GM19438 (cell line): ENCODE measurements around the gene ARID5B.

ENCODE experiments used
- ATAC-seq: cut with Tn5 transposase; IDR thresholded peaks from one replicate; pipeline ENCODE4 v1.9.1; 2021; ENCODE audit warnings: low read depth; ENCODE audit not compliant: unreplicated experiment

Gene ARID5B

GRCh38 chr10:62059217-62059920 lies 157.9 kb downstream of the ARID5B start:
- no peak for ATAC-seq

- no peak for ATAC-seq
Observed at GRCh38 chr10:62062028-62062427, 160.5 kb downstream of the ARID5B start.

GRCh38 chr10:62062752-62063512 lies 161.4 kb downstream of the ARID5B start:
- ATAC-seq, result no peak

- no peak for ATAC-seq
Observed at GRCh38 chr10:62063795-62064472, 162.4 kb downstream of the ARID5B start.

- no peak for ATAC-seq
Observed at GRCh38 chr10:62067560-62067959, 166.1 kb downstream of the ARID5B start.

- no peak for ATAC-seq
Observed at GRCh38 chr10:62068464-62068863, 167.0 kb downstream of the ARID5B start.

- no peak for ATAC-seq
Observed at GRCh38 chr10:62069452-62070178, 168.1 kb downstream of the ARID5B start.

GRCh38 chr10:62071846-62072281 lies 170.4 kb downstream of the ARID5B start:
- ATAC-seq, result no peak

GRCh38 chr10:62072901-62073300 lies 171.4 kb downstream of the ARID5B start:
- ATAC-seq, result no peak

GRCh38 chr10:62073429-62073828 lies 171.9 kb downstream of the ARID5B start:
- ATAC-seq, result no peak

GRCh38 chr10:62075414-62075813 lies 173.9 kb downstream of the ARID5B start:
- ATAC-seq, result no peak

- ATAC-seq, result no peak
Observed at GRCh38 chr10:62075912-62076311, 174.4 kb downstream of the ARID5B start.

GRCh38 chr10:62076891-62077290 lies 175.4 kb downstream of the ARID5B start:
- ATAC-seq, result no peak

GRCh38 chr10:62077330-62078015 lies 176.0 kb downstream of the ARID5B start:
- ATAC-seq, result no peak

- peak; percentile 62 for ATAC-seq
Observed at GRCh38 chr10:62079885-62080559, 178.5 kb downstream of the ARID5B start.

GRCh38 chr10:62080905-62081304 lies 179.4 kb downstream of the ARID5B start:
- ATAC-seq, result no peak

GRCh38 chr10:62081341-62082270 lies 180.1 kb downstream of the ARID5B start:
- ATAC-seq, result no peak

GRCh38 chr10:62082271-62082656 lies 180.8 kb downstream of the ARID5B start:
- ATAC-seq, result no peak
